ENCODE results near the gene NAT9. TPM values are rescaled to one million over a fixed set of nuclear protein-coding genes. Genes with fewer than 3 reads are reported as not detected.

The NAT9 gene
- total RNA-seq, 1 experiment from 2014 or later: 63.5 TPM

GRCh38 chr17:74759243-74759801 lies 16.8 kb downstream of the NAT9 start:
- no peak overlapping the region for H4K91ac ChIP-seq (ENCODE audit: insufficient read length, low read depth, low read length)
- H2BK20ac ChIP-seq (ENCODE audit: low read depth, low read length, poor library complexity, severe bottlenecking): no peak overlapping the region
- no peaks in the 10 kb centered on the region for H3K9me3 Mint-ChIP-seq
- peaks cover 9% of the 10 kb centered on the region for H3K79me1 ChIP-seq (ENCODE audit: insufficient read depth, low read depth, low read length, poor library complexity, severe bottlenecking)
- no peaks in the 10 kb centered on the region for H4K20me1 ChIP-seq (ENCODE audit: control insufficient read depth, insufficient read depth, insufficient read length)
- H2BK12ac ChIP-seq (ENCODE audit: insufficient read length, low read depth, low read length): no peak overlapping the region
- H3K23me2 ChIP-seq (ENCODE audit: insufficient read length, low read depth, low read length, poor library complexity, severe bottlenecking): no peaks in the 10 kb centered on the region
- peaks cover 0 to 5% (median 4%) of the 10 kb centered on the region in 3 experiments; a peak in 3 of 7 replicates for H3K36me3 Mint-ChIP-seq (ENCODE audit: insufficient read depth in 1 of 3, low read depth in 3 of 3)
- no peaks in the 10 kb centered on the region for H3K27me3 Mint-ChIP-seq (ENCODE audit: low read depth)
- H4K8ac ChIP-seq (replicated peaks; ENCODE audit: insufficient read length, low read depth, low read length): no peak overlapping the region
- H3K9ac ChIP-seq (ENCODE audit: extremely low read depth, insufficient read length, low read length): no peak overlapping the region
- no peak overlapping the region for H3K56ac ChIP-seq (ENCODE audit: insufficient read length, low read depth, low read length)
- 0 out of 2 replicates have a peak overlapping the region, but pooled peaks have one; percentile 6 for H3K14ac ChIP-seq (ENCODE audit: insufficient read depth, low read length)
- no CpG with 5 or more reads among the region's 9 CpGs for WGBS (ENCODE audit: extremely low coverage, insufficient read length, low lambda C conversion rate)
- no peak overlapping the region for H2AK5ac ChIP-seq (ENCODE audit: insufficient read length, low read length)
- H2AFZ ChIP-seq (ENCODE audit: low read length): no peak overlapping the region
- H3K4me2 ChIP-seq (ENCODE audit: insufficient read depth, insufficient read length, low read length): no peak overlapping the region
- H3K23ac ChIP-seq (ENCODE audit: insufficient read length, low read depth, low read length): no peak overlapping the region
- peaks cover 11% of the 10 kb centered on the region; the same call in 1 of the 2 replicates for H3K4me1 ChIP-seq (ENCODE audit: insufficient read depth, low read length)
- no peak overlapping the region for H3K4ac ChIP-seq (ENCODE audit: low read depth, low read length)
- H3K79me2 ChIP-seq (ENCODE audit: insufficient read depth, low read length): peaks cover 1% of the 10 kb centered on the region; the same call in 1 of the 2 replicates
- H2BK120ac ChIP-seq (ENCODE audit: low read depth, low read length, poor library complexity, severe bottlenecking): no peak overlapping the region
- peaks cover 53 to 77% of the 10 kb centered on the region in 2 experiments for H3K4me1 Mint-ChIP-seq
- H3K27ac ChIP-seq (ENCODE audit: insufficient read length, low read depth, low read length): no peak overlapping the region
- H3K18ac ChIP-seq (ENCODE audit: insufficient read length, low read depth, low read length): no peak overlapping the region
- H3K27me3 ChIP-seq (ENCODE audit: insufficient read depth, low read length): no peaks in the 10 kb centered on the region
- H3K27ac Mint-ChIP-seq: peak overlapping the region in 2 of 3 experiments; percentile 96 to 97; a peak in 4 of 7 replicates
- peak; percentile 17; the same call in 1 of the 3 replicates for TF ChIP-seq CTCF (conservative IDR thresholded peaks at IDR 0.05)
- H3T11ph ChIP-seq (ENCODE audit: low read length): no peak overlapping the region
- H2BK15ac ChIP-seq (ENCODE audit: low read depth, low read length): no peak overlapping the region
- H2BK5ac ChIP-seq (ENCODE audit: insufficient read length, low read length): no peak overlapping the region
- H3K4me3 Mint-ChIP-seq: peak overlapping the region in 1 of 2 experiments; percentile 33; a peak in 2 of 5 replicates
- H4K5ac ChIP-seq (ENCODE audit: insufficient read length, low read depth, low read length): no peak overlapping the region
- DNase-seq: no peak
- H3K9me3 ChIP-seq (ENCODE audit: control insufficient read depth, low read depth, low read length): no peaks in the 10 kb centered on the region
